ENCODE measurements around the gene COG4.

GRCh38 chr16:70520612-70521297, 2.6 kb downstream of the COG4 start:
- TF ChIP-seq CTCF (conservative IDR thresholded peaks at IDR 0.05; ENCODE audit: low read depth in 2 of 2): no peak
- no peak for TF ChIP-seq ZNF114 (CRISPR knock-in tag; IDR thresholded peaks at IDR 0.05)
- TF ChIP-seq EZH2 (IDR thresholded peaks at IDR 0.05; ENCODE audit: low read depth, unreplicated experiment): no peak
- TF ChIP-seq EZH2phosphoT487 (IDR thresholded peaks at IDR 0.05; ENCODE audit: unreplicated experiment): no peak
- TF ChIP-seq REST (IDR thresholded peaks at IDR 0.05; ENCODE audit: unreplicated experiment): no peak
- no peak for TF ChIP-seq POLR2AphosphoS5 (IDR thresholded peaks at IDR 0.05; ENCODE audit: low read depth)
- TF ChIP-seq CREB1 (CRISPR knock-in tag; IDR thresholded peaks at IDR 0.05; ENCODE audit: low read depth): no peak
- no peak for TF ChIP-seq ETS1 (IDR thresholded peaks at IDR 0.05)
